ENCODE results near the gene RFWD3.

RFWD3 gene

GRCh38 chr16:74617206-74617788 lies 49.4 kb downstream of the RFWD3 start:
- DNase-seq (ENCODE audit: low read depth) = no peak

GRCh38 chr16:74611721-74612120 lies 55.0 kb downstream of the RFWD3 start:
- no peak for DNase-seq (ENCODE audit: low read depth)

- DNase-seq (ENCODE audit: low read depth) = peak; percentile 26
Measured at GRCh38 chr16:74608944-74609343, 57.7 kb downstream of the RFWD3 start.

- no peak for DNase-seq (ENCODE audit: low read depth)
Measured at GRCh38 chr16:74608381-74608780, 58.3 kb downstream of the RFWD3 start.

- no peak for DNase-seq (ENCODE audit: low read depth)
Measured at GRCh38 chr16:74607962-74608356, 58.7 kb downstream of the RFWD3 start.

GRCh38 chr16:74607310-74607961 lies 59.2 kb downstream of the RFWD3 start:
- DNase-seq (ENCODE audit: low read depth) = no peak

GRCh38 chr16:74606521-74607309 lies 60.0 kb downstream of the RFWD3 start, which contains the start of gene GLG1:
GLG1 (minus strand) TSS chr16:74607114; CDS start chr16:74607094, 20 bp downstream.
- peak; percentile 86 for DNase-seq (ENCODE audit: low read depth)

GRCh38 chr16:74605746-74606520 lies 60.7 kb downstream of the RFWD3 start:
- no peak for DNase-seq (ENCODE audit: low read depth)

- no peak for DNase-seq (ENCODE audit: low read depth)
Measured at GRCh38 chr16:74605332-74605731, 61.3 kb downstream of the RFWD3 start.

- DNase-seq (ENCODE audit: low read depth) = no peak
Measured at GRCh38 chr16:74603848-74604247, 62.8 kb downstream of the RFWD3 start.

GRCh38 chr16:74601126-74601871 lies 65.4 kb downstream of the RFWD3 start:
- peak; percentile 56 for DNase-seq (ENCODE audit: low read depth)

- no peak for DNase-seq (ENCODE audit: low read depth)
Measured at GRCh38 chr16:74596586-74596985, 70.1 kb downstream of the RFWD3 start.

GRCh38 chr16:74592847-74593246 lies 73.8 kb downstream of the RFWD3 start:
- DNase-seq (ENCODE audit: low read depth) = no peak

- DNase-seq (ENCODE audit: low read depth) = no peak
Measured at GRCh38 chr16:74591876-74592650, 74.6 kb downstream of the RFWD3 start.

- no peak for DNase-seq (ENCODE audit: low read depth)
Measured at GRCh38 chr16:74586948-74587347, 79.7 kb downstream of the RFWD3 start.

GRCh38 chr16:74585846-74586443 lies 80.7 kb downstream of the RFWD3 start:
- no peak for DNase-seq (ENCODE audit: low read depth)

- no peak for DNase-seq (ENCODE audit: low read depth)
Measured at GRCh38 chr16:74583926-74584666, 82.6 kb downstream of the RFWD3 start.

GRCh38 chr16:74582970-74583369 lies 83.7 kb downstream of the RFWD3 start:
- DNase-seq (ENCODE audit: low read depth) = no peak

- no peak for DNase-seq (ENCODE audit: low read depth)
Measured at GRCh38 chr16:74580833-74581232, 85.8 kb downstream of the RFWD3 start.

GRCh38 chr16:74578838-74579237 lies 87.8 kb downstream of the RFWD3 start:
- DNase-seq (ENCODE audit: low read depth) = no peak

Data from activated T-helper 1 cell treated with Interleukin-2 at 50 U/mL for 16 hours (primary cell).